SK-N-SH treated with all-trans-retinoic acid at 6 μM for 48 hours (cell line): Measurements from ENCODE around the gene ANKRD44.
A peak's percentile ranks its signal among the peaks of the same experiment; 100 is the strongest.

Source experiments
- ATAC-seq: fragments of 200-7000 bp; cut with Tn5 transposase; 3 replicates; pipeline ENCODE4 v1.9.1; 2020; ENCODE audit warnings: mild to moderate bottlenecking, moderate library complexity
- BACH2 ChIP-seq: fragments of 250-450 bp; sonication (Bioruptor Pico); IDR thresholded peaks from 2 replicates; pipeline ENCODE4 v1.9.0; 2021; ENCODE audit warnings: mild to moderate bottlenecking, borderline replicate concordance
- CSDC2 ChIP-seq: fragments of 250-450 bp; sonication (Bioruptor Pico); IDR thresholded peaks from 2 replicates; pipeline ENCODE4 v1.5.0; 2020; ENCODE audit warnings: mild to moderate bottlenecking, moderate library complexity
- ESRRG ChIP-seq: fragments of 250-450 bp; sonication (Bioruptor Pico); IDR thresholded peaks from 2 replicates; pipeline ENCODE4 v1.6.1; 2021; ENCODE audit warnings: mild to moderate bottlenecking
- GLIS3 ChIP-seq: fragments of 250-450 bp; sonication (Bioruptor Pico); IDR thresholded peaks from 2 replicates; pipeline ENCODE4 v1.5.0; 2020; ENCODE audit warnings: mild to moderate bottlenecking, moderate library complexity
- ISL1 ChIP-seq: fragments of 250-450 bp; sonication (Bioruptor Pico); IDR thresholded peaks from 2 replicates; pipeline ENCODE4 v2.1.2; 2022; ENCODE audit warnings: mild to moderate bottlenecking, moderate library complexity
- POU6F1 ChIP-seq: fragments of 250-450 bp; sonication (Bioruptor Pico); IDR thresholded peaks from 2 replicates; pipeline ENCODE4 v1.8.0; 2021; ENCODE audit warnings: low read depth, mild to moderate bottlenecking, moderate library complexity, borderline replicate concordance
- RARB ChIP-seq: fragments of 250-450 bp; sonication (Bioruptor Pico); IDR thresholded peaks from 2 replicates; pipeline ENCODE4 v1.8.0; 2021; ENCODE audit warnings: mild to moderate bottlenecking, moderate library complexity
- SNAI2 ChIP-seq: fragments of 250-450 bp; sonication (Bioruptor Pico); IDR thresholded peaks from 2 replicates; pipeline ENCODE4 v1.5.0; 2020; ENCODE audit warnings: mild to moderate bottlenecking, moderate library complexity
- TCF4 ChIP-seq: fragments of 250-450 bp; sonication (Bioruptor Pico); IDR thresholded peaks from 2 replicates; pipeline ENCODE4 v1.8.0; 2021; ENCODE audit warnings: mild to moderate bottlenecking, moderate library complexity, borderline replicate concordance
- TOX ChIP-seq: fragments of 250-450 bp; sonication (Bioruptor Pico); IDR thresholded peaks from 2 replicates; pipeline ENCODE4 v1.8.0; 2021; ENCODE audit warnings: mild to moderate bottlenecking, moderate library complexity, borderline replicate concordance
- ZC3H10 ChIP-seq: fragments of 250-450 bp; sonication (Bioruptor Pico); IDR thresholded peaks from 2 replicates; pipeline ENCODE4 v1.5.1; 2021; ENCODE audit warnings: mild to moderate bottlenecking, moderate library complexity
- ZFP3 ChIP-seq: fragments of 250-450 bp; sonication (Bioruptor Pico); IDR thresholded peaks from 2 replicates; pipeline ENCODE4 v1.5.0; 2020; ENCODE audit warnings: mild to moderate bottlenecking, moderate library complexity
- ZNF565 ChIP-seq: fragments of 450-650 bp; formaldehyde crosslinking; conservative IDR thresholded peaks from 2 replicates; pipeline ENCODE4 v1.5.0; 2020; ENCODE audit warnings: low read depth, mild to moderate bottlenecking, moderate library complexity
- ZNF70 ChIP-seq: fragments of 450-650 bp; formaldehyde crosslinking; IDR thresholded peaks from 2 replicates; pipeline ENCODE4 v1.5.0; 2020; ENCODE audit warnings: mild to moderate bottlenecking, moderate library complexity
- ZNF8 ChIP-seq: fragments of 450-650 bp; formaldehyde crosslinking; IDR thresholded peaks from 2 replicates; pipeline ENCODE4 v1.5.0; 2020; ENCODE audit warnings: mild to moderate bottlenecking, moderate library complexity
- TF ChIP-seq, protein P1 (sequence below): fragments of 250-450 bp; sonication (Bioruptor Pico); IDR thresholded peaks from 2 replicates; pipeline ENCODE4 v1.5.0; 2020; ENCODE audit warnings: mild to moderate bottlenecking, moderate library complexity
- TF ChIP-seq, protein P2 (sequence below): fragments of 250-450 bp; sonication (Bioruptor Pico); IDR thresholded peaks from 2 replicates; pipeline ENCODE4 v1.5.1; 2021; ENCODE audit warnings: mild to moderate bottlenecking, moderate library complexity
- TF ChIP-seq, protein P3 (sequence below): fragments of 250-450 bp; sonication (Bioruptor Pico); IDR thresholded peaks from 2 replicates; pipeline ENCODE4 v1.5.1; 2020; ENCODE audit warnings: low read depth, mild to moderate bottlenecking, moderate library complexity

ANKRD44 gene

DNA sequence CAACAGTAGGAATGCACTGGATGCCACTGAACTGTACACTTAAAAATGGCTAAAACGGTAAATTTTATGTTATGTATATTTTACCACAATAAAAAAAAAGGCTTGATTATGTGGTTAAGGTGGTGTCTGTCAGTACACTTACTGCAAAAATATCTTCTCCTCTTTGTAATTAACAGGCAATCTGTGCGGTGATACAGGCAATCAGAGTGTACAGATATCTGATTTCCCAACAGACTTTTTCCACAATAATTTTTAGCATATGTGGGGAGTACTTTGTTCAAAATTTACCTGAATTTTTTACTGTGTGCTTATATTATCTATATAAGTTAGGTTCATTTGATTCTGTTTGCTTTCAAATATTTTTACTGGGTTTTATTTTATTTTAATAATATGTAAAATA is 209.1 kb downstream of the ANKRD44 start:
- ATAC-seq: no peak
- TF ChIP-seq, protein P1, sequence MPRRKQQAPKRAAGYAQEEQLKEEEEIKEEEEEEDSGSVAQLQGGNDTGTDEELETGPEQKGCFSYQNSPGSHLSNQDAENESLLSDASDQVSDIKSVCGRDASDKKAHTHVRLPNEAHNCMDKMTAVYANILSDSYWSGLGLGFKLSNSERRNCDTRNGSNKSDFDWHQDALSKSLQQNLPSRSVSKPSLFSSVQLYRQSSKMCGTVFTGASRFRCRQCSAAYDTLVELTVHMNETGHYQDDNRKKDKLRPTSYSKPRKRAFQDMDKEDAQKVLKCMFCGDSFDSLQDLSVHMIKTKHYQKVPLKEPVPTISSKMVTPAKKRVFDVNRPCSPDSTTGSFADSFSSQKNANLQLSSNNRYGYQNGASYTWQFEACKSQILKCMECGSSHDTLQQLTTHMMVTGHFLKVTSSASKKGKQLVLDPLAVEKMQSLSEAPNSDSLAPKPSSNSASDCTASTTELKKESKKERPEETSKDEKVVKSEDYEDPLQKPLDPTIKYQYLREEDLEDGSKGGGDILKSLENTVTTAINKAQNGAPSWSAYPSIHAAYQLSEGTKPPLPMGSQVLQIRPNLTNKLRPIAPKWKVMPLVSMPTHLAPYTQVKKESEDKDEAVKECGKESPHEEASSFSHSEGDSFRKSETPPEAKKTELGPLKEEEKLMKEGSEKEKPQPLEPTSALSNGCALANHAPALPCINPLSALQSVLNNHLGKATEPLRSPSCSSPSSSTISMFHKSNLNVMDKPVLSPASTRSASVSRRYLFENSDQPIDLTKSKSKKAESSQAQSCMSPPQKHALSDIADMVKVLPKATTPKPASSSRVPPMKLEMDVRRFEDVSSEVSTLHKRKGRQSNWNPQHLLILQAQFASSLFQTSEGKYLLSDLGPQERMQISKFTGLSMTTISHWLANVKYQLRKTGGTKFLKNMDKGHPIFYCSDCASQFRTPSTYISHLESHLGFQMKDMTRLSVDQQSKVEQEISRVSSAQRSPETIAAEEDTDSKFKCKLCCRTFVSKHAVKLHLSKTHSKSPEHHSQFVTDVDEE (CRISPR knock-in tag): no peak
- peak; percentile 61; the same call in 1 of the 2 replicates for TF ChIP-seq TCF4 (CRISPR knock-in tag)

- TF ChIP-seq ZFP3 (CRISPR knock-in tag) (peak; percentile 90), ISL1 (peak; percentile 81), TOX (CRISPR knock-in tag) (no peak), TCF4 (CRISPR knock-in tag) (peak; percentile 32; the same call in 1 of the 2 replicates), GLIS3 (CRISPR knock-in tag) (no peak), RARB (CRISPR knock-in tag) (no peak), SNAI2 (CRISPR knock-in tag) (0 out of 2 replicates have a peak, but pooled peaks have one; percentile 47)
- TF ChIP-seq, protein P2, sequence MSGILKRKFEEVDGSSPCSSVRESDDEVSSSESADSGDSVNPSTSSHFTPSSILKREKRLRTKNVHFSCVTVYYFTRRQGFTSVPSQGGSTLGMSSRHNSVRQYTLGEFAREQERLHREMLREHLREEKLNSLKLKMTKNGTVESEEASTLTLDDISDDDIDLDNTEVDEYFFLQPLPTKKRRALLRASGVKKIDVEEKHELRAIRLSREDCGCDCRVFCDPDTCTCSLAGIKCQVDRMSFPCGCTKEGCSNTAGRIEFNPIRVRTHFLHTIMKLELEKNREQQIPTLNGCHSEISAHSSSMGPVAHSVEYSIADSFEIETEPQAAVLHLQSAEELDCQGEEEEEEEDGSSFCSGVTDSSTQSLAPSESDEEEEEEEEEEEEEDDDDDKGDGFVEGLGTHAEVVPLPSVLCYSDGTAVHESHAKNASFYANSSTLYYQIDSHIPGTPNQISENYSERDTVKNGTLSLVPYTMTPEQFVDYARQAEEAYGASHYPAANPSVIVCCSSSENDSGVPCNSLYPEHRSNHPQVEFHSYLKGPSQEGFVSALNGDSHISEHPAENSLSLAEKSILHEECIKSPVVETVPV (CRISPR knock-in tag): no peak
- TF ChIP-seq, protein P3, sequence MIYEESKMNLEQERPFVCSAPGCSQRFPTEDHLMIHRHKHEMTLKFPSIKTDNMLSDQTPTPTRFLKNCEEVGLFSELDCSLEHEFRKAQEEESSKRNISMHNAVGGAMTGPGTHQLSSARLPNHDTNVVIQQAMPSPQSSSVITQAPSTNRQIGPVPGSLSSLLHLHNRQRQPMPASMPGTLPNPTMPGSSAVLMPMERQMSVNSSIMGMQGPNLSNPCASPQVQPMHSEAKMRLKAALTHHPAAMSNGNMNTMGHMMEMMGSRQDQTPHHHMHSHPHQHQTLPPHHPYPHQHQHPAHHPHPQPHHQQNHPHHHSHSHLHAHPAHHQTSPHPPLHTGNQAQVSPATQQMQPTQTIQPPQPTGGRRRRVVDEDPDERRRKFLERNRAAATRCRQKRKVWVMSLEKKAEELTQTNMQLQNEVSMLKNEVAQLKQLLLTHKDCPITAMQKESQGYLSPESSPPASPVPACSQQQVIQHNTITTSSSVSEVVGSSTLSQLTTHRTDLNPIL: 0 out of 2 replicates have a peak, but pooled peaks have one; percentile 53
- TF ChIP-seq, all 23 proteins: peak for 5
- peak; percentile 76 for ATAC-seq
These were observed 212.8 kb downstream of the ANKRD44 start for GRCh38 chr2:197097578-197098366.

- TF ChIP-seq TCF4 (CRISPR knock-in tag) (peak; percentile 54; the same call in 1 of the 2 replicates), ESRRG (no peak), ZC3H10 (CRISPR knock-in tag) (no peak), POU6F1 (CRISPR knock-in tag) (no peak)
- TF ChIP-seq, protein P1 (CRISPR knock-in tag): peak; percentile 65
- no peak for ATAC-seq
These were observed 213.9 kb downstream of the ANKRD44 start for GRCh38 chr2:197096649-197097048.

- peak; percentile 91 for ATAC-seq
- TF ChIP-seq RARB (CRISPR knock-in tag) (no peak), CSDC2 (CRISPR knock-in tag) (0 out of 2 replicates have a peak, but pooled peaks have one; percentile 30), ESRRG (peak; percentile 84; the same call in 1 of the 2 replicates), BACH2 (0 out of 2 replicates have a peak, but pooled peaks have one; percentile 12), ZNF8 (CRISPR knock-in tag) (no peak), ZNF565 (0 out of 2 replicates have a peak, but pooled peaks have one; percentile 36), TCF4 (CRISPR knock-in tag) (peak; percentile 93), GLIS3 (CRISPR knock-in tag) (peak; percentile 78; the same call in 1 of the 2 replicates), ZNF70 (CRISPR knock-in tag) (peak; percentile 43; the same call in 1 of the 2 replicates)
- TF ChIP-seq, protein P2 (CRISPR knock-in tag): no peak
- TF ChIP-seq, protein P1 (CRISPR knock-in tag): peak; percentile 82; the same call in 1 of the 2 replicates
These were observed 218.1 kb downstream of the ANKRD44 start for GRCh38 chr2:197092431-197092830.
